B cell (primary cell): Measurements from ENCODE around the gene CAND2. TPM values are rescaled to one million over a fixed set of nuclear protein-coding genes. Genes with fewer than 3 reads are reported as not detected.

Experiments
- ATAC-seq: fragments of 200-7000 bp; cut with Tn5 transposase; one replicate; pipeline ENCODE4 v1.10.0; 2021; ENCODE audit warnings: low read depth, mild to moderate bottlenecking, moderate number of reproducible peaks, moderate library complexity
- CTCF ChIA-PET: fragments of 350-600 bp; sonication (Branson Sonifier 250); formaldehyde crosslinking; loops from one replicate; lab custom pipeline; 2021; ENCODE audit warnings: antibody characterized with exemption, inconsistent platforms; lab: Charles Lee
- POLR2A ChIA-PET: fragments of 350-600 bp; sonication (Branson Sonifier 250); formaldehyde crosslinking; loops from one replicate; lab custom pipeline; 2021; ENCODE audit warnings: antibody characterized with exemption; lab: Charles Lee
- DNase-seq: peaks from one replicate; pipeline ENCODE4 v3.0.0; 2013
- H2AFZ ChIP-seq: 2 replicates; pipeline ENCODE4 v1.6.1; 2012; ENCODE audit warnings: mild to moderate bottlenecking, low read depth, low read length; ENCODE audit not compliant: insufficient read depth, poor library complexity, severe bottlenecking
- H3K27ac ChIP-seq, 2 donors: 1 replicate in 1 of 2; 2 replicates in 1 of 2; pipeline ENCODE4 v1.5.1; 2012 to 2013; ENCODE audit warnings: low read length in 2 of 2, mild to moderate bottlenecking in 2 of 2, moderate library complexity in 1 of 2
- H3K27me3 ChIP-seq, 4 experiments: fragments of 200-600 bp in 1 of 4; sonication (generic) in 1 of 4; replicated peaks in 1 of 4; 1 replicate in 2 of 4; 2 replicates in 2 of 4; pipeline versions ENCODE4 v1.6.1 to v1.7.0; 2013 to 2016; ENCODE audit warnings: low read length in 3 of 4, mild to moderate bottlenecking in 2 of 4, mixed read lengths in 1 of 4, moderate library complexity in 1 of 4; ENCODE audit not compliant: insufficient read depth in 4 of 4, control insufficient read depth in 3 of 4; ENCODE audit errors: control extremely low read depth in 1 of 4
- H3K36me3 ChIP-seq, 2 experiments: replicated peaks in 1 of 2; 1 replicate in 1 of 2; 2 replicates in 1 of 2; pipeline versions ENCODE4 v1.6.1 to v1.7.1; 2013; ENCODE audit warnings: low read length in 1 of 2; ENCODE audit not compliant: insufficient read depth in 2 of 2, control insufficient read depth in 1 of 2; ENCODE audit errors: control extremely low read depth in 1 of 2, extremely low read depth in 1 of 2
- H3K4me1 ChIP-seq, 2 donors: fragments of 200-600 bp in 1 of 2; sonication (generic) in 1 of 2; 1 replicate in 1 of 2; 2 replicates in 1 of 2; pipeline versions ENCODE4 v1.5.1 to v1.6.1; 2013 to 2017; ENCODE audit warnings: low read length in 2 of 2; ENCODE audit not compliant: control insufficient read depth in 2 of 2, insufficient read depth in 2 of 2
- H3K4me2 ChIP-seq: replicated peaks from 2 replicates; pipeline ENCODE3; 2012; ENCODE audit warnings: mild to moderate bottlenecking, low read depth, low read length; ENCODE audit not compliant: poor library complexity, severe bottlenecking
- H3K4me3 ChIP-seq, 5 experiments: fragments of 200-600 bp in 1 of 5; sonication (generic) in 1 of 5; 1 replicate in 3 of 5; 2 replicates in 2 of 5; pipeline versions ENCODE4 v1.5.1 to v1.7.0; 2011 to 2016; ENCODE audit warnings: low read length in 4 of 5, mild to moderate bottlenecking in 4 of 5, low read depth in 2 of 5, control low read depth in 1 of 5, moderate library complexity in 1 of 5; ENCODE audit not compliant: insufficient read depth in 1 of 5; ENCODE audit errors: control extremely low read depth in 1 of 5, extremely low read depth in 1 of 5
- H3K79me2 ChIP-seq: fragments of 200-600 bp; sonication (generic); one replicate; pipeline ENCODE4 v1.6.0; 2016; ENCODE audit warnings: low read length; ENCODE audit not compliant: control insufficient read depth, insufficient read depth
- H3K9ac ChIP-seq: fragments of 200-600 bp; sonication (generic); 2 replicates; pipeline ENCODE4 v1.6.1; 2017; ENCODE audit warnings: mild to moderate bottlenecking, low read length, moderate library complexity
- H3K9me3 ChIP-seq, 3 donors: one replicate each; pipeline versions ENCODE4 v1.6.1 to v1.7.1; 2013; ENCODE audit warnings: low read length in 2 of 3; ENCODE audit not compliant: control insufficient read depth in 2 of 3, insufficient read depth in 1 of 3; ENCODE audit errors: control extremely low read depth in 1 of 3
- H4K20me1 ChIP-seq: 2 replicates; pipeline ENCODE4 v1.6.0; 2012; ENCODE audit warnings: mild to moderate bottlenecking, low read length; ENCODE audit not compliant: insufficient read depth, control insufficient read depth, poor library complexity, severe bottlenecking
- H3K27ac Mint-ChIP-seq: one replicate; pipeline ENCODE4 v1.8.0; 2021; ENCODE audit warnings: mixed read lengths
- H3K27me3 Mint-ChIP-seq: one replicate; pipeline ENCODE4 v1.8.0; 2021; ENCODE audit warnings: mixed read lengths
- H3K4me1 Mint-ChIP-seq: one replicate; pipeline ENCODE4 v1.8.0; 2021; ENCODE audit warnings: mixed read lengths
- H3K4me3 Mint-ChIP-seq: one replicate; pipeline ENCODE4 v1.8.0; 2021; ENCODE audit warnings: mixed read lengths
- H3K9me3 Mint-ChIP-seq: one replicate; pipeline ENCODE4 v1.8.0; 2022; ENCODE audit warnings: mixed read lengths; ENCODE audit not compliant: insufficient read depth
- EZH2 ChIP-seq: IDR thresholded peaks from 2 replicates; pipeline ENCODE4 v1.6.1; 2012; ENCODE audit warnings: borderline replicate concordance, low read depth, mild to moderate bottlenecking, moderate library complexity, low read length; ENCODE audit not compliant: insufficient read depth, poor library complexity, severe bottlenecking
- WGBS: methylation state at CpG from one replicate; pipeline ENCODE4 v1.1.5; 2013; ENCODE audit warnings: missing lambda C conversion rate; ENCODE audit not compliant: insufficient coverage; 5-methylcytosine and 5-hydroxymethylcytosine counted together
- intact Hi-C: fragments of 100-400 bp; cut with micrococcal nuclease; formaldehyde crosslinking; loops from one replicate; pipeline ENCODE4 v1.10.0; 2022
- polyA plus RNA-seq: library from polyadenylated mRNA; depleted of rRNA; stranded (reverse); fragments of >200 nt; gene quantifications from 2 replicates; pipeline ENCODE4 v1.2.3, GENCODE V29; 2012
- total RNA-seq, 2 donors: library from RNA; stranded (reverse); fragments of 120-200 nt in 1 of 2; gene quantifications; 1 replicate in 1 of 2; 2 replicates in 1 of 2; pipeline versions ENCODE4 v1.2.3 to v1.2.4, GENCODE V29; 2013 to 2022
- TF ChIP-seq, protein P1 (sequence below): fragments of 200-600 bp; IDR thresholded peaks from one replicate; pipeline ENCODE4 v1.8.0; 2022; ENCODE audit warnings: antibody characterized with exemption, mild to moderate bottlenecking

CAND2 gene
- total and polyA plus RNA-seq, 2 donors (not counting 1 experiment from before 2014, with no cell fraction given) = 0.34 to 1.9 TPM

DNA sequence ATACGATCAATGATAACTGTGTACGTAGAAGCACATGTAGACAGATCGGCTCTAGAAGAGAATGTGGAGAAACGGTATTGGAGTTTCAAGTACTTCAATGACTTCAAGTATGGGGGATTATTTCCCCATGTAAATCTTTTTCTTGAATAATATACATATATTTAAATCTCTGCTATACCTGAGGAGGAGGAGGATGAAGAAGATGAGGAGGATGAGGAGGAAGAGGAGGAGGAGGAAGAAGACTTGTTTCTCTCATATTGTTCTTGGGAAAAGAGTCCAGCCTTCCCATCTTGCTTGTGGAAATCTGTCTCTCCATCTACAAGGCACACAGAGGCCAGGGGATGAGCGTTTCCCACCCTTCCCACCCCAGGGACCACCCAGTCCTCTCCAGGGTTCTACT lies 48.0 kb upstream of the CAND2 start:
- ATAC-seq (no peak), DNase-seq (no peak)
- TF ChIP-seq EZH2 = no peak
- TF ChIP-seq, protein P1, sequence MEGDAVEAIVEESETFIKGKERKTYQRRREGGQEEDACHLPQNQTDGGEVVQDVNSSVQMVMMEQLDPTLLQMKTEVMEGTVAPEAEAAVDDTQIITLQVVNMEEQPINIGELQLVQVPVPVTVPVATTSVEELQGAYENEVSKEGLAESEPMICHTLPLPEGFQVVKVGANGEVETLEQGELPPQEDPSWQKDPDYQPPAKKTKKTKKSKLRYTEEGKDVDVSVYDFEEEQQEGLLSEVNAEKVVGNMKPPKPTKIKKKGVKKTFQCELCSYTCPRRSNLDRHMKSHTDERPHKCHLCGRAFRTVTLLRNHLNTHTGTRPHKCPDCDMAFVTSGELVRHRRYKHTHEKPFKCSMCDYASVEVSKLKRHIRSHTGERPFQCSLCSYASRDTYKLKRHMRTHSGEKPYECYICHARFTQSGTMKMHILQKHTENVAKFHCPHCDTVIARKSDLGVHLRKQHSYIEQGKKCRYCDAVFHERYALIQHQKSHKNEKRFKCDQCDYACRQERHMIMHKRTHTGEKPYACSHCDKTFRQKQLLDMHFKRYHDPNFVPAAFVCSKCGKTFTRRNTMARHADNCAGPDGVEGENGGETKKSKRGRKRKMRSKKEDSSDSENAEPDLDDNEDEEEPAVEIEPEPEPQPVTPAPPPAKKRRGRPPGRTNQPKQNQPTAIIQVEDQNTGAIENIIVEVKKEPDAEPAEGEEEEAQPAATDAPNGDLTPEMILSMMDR = no peak
- Mint-ChIP-seq H3K27ac (no peak overlapping the region), H3K9me3 (no peaks in the 10 kb centered on the region), H3K27me3 (peaks cover 6% of the 10 kb centered on the region), H3K4me3 (peak overlapping the region; percentile 18), H3K4me1 (peaks cover 32% of the 10 kb centered on the region)
- peak overlapping the region; percentile 61 for H3K4me2 ChIP-seq
- no CpG with 5 or more reads among the region's 5 CpGs for WGBS
- ChIA-PET POLR2A (no interaction called here), CTCF (interaction anchor here (1.2 kb wide), 2 partner anchors 28 to 62 kb away, joined by 3 to 4 read pairs; no protein-coding TSS in a partner anchor)
- H3K4me1 ChIP-seq = peaks cover 26 to 28% of the 10 kb centered on the region in 2 donors
- H2AFZ ChIP-seq = no peak overlapping the region
- intact Hi-C loops = no loop called here
- H3K9ac ChIP-seq = no peak overlapping the region
- no peak overlapping the region for H3K27ac ChIP-seq
- H3K4me3 ChIP-seq = no peak overlapping the region
- no peaks in the 10 kb centered on the region for H4K20me1 ChIP-seq
- no peaks in the 10 kb centered on the region for H3K9me3 ChIP-seq
- H3K79me2 ChIP-seq = no peaks in the 10 kb centered on the region
- peaks cover 0 to 7% (median 0%) of the 10 kb centered on the region in 4 experiments for H3K27me3 ChIP-seq
- H3K36me3 ChIP-seq = no peaks in the 10 kb centered on the region

DNA sequence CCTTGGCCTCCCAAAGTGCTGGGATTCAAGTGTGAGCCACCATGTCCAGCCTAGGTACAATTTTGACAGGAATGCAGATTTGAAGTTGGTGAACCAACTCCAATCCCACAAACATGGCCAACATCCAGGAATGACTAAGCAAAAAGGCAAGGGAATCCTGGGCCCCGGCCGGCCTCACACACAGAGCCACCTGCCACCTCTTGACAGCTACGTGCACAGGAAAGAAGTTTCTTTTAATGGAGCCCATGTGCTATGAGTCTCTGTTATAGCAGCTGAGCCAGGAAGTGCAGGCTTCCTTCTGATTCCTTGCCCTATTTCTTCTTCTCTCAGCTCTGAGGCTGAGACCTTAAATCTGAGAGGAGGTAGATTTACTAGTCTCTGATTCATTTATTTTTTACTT lies 46.3 kb upstream of the CAND2 start:
- Mint-ChIP-seq H3K27ac (no peak overlapping the region), H3K4me1 (peaks cover 32% of the 10 kb centered on the region), H3K9me3 (no peaks in the 10 kb centered on the region), H3K27me3 (no peaks in the 10 kb centered on the region), H3K4me3 (no peak overlapping the region)
- DNase-seq = no peak
- no peaks in the 10 kb centered on the region for H3K9me3 ChIP-seq
- TF ChIP-seq, protein P1 = no peak
- no peak for TF ChIP-seq EZH2
- no peak overlapping the region for H2AFZ ChIP-seq
- peaks cover 0 to 5% (median 1%) of the 10 kb centered on the region in 4 experiments for H3K27me3 ChIP-seq
- POLR2A ChIA-PET = no interaction called here
- ATAC-seq = no peak
- intact Hi-C loops = no loop called here
- H3K36me3 ChIP-seq = no peaks in the 10 kb centered on the region
- peaks cover 26 to 28% of the 10 kb centered on the region in 2 donors for H3K4me1 ChIP-seq
- WGBS = no CpG with 5 or more reads among the region's 3 CpGs
- H3K27ac ChIP-seq = peak overlapping the region in 1 of 2 donors; percentile 8
- no peaks in the 10 kb centered on the region for H3K79me2 ChIP-seq
- CTCF ChIA-PET = interaction anchor here (0.9 to 1.3 kb wide), 3 partner anchors 9 to 60 kb away, joined by 3 to 5 read pairs (median 4); partner anchors contain the start of gene TMEM40
- H4K20me1 ChIP-seq = no peaks in the 10 kb centered on the region
- no peak overlapping the region for H3K9ac ChIP-seq
- H3K4me3 ChIP-seq = no peak overlapping the region
- peak overlapping the region; percentile 61 for H3K4me2 ChIP-seq
